ENCODE results near the gene QKI.
"Not testable (repeated sequence)": the region's sequence is repeated elsewhere in the genome, so short reads cannot be mapped to it uniquely, and the experiment has no call there.

Gene QKI

DNA sequence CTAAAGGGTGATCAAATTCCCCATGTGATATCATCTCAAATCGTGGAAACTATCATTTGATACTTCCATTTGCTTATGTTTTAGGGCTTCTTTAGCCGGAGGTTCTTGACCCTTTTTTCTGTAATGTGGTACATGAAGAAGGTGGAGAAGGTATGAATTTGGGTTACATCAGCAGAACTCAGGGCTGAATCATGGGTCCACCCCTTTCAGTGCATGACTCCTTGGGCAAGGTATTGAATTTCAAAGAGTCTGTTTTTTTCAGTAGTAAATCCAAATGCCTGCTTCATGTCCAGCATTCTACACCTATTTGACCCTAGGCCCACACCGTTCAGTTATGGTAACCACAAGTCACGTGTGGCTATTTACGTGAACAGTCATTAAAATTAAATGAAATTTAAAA lies 30.6 kb upstream of the QKI start:
- TF ChIP-seq, protein P1, sequence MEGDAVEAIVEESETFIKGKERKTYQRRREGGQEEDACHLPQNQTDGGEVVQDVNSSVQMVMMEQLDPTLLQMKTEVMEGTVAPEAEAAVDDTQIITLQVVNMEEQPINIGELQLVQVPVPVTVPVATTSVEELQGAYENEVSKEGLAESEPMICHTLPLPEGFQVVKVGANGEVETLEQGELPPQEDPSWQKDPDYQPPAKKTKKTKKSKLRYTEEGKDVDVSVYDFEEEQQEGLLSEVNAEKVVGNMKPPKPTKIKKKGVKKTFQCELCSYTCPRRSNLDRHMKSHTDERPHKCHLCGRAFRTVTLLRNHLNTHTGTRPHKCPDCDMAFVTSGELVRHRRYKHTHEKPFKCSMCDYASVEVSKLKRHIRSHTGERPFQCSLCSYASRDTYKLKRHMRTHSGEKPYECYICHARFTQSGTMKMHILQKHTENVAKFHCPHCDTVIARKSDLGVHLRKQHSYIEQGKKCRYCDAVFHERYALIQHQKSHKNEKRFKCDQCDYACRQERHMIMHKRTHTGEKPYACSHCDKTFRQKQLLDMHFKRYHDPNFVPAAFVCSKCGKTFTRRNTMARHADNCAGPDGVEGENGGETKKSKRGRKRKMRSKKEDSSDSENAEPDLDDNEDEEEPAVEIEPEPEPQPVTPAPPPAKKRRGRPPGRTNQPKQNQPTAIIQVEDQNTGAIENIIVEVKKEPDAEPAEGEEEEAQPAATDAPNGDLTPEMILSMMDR (IDR thresholded peaks at IDR 0.05; ENCODE audit: insufficient read depth, low read length): no peak
- TF ChIP-seq, protein P2, sequence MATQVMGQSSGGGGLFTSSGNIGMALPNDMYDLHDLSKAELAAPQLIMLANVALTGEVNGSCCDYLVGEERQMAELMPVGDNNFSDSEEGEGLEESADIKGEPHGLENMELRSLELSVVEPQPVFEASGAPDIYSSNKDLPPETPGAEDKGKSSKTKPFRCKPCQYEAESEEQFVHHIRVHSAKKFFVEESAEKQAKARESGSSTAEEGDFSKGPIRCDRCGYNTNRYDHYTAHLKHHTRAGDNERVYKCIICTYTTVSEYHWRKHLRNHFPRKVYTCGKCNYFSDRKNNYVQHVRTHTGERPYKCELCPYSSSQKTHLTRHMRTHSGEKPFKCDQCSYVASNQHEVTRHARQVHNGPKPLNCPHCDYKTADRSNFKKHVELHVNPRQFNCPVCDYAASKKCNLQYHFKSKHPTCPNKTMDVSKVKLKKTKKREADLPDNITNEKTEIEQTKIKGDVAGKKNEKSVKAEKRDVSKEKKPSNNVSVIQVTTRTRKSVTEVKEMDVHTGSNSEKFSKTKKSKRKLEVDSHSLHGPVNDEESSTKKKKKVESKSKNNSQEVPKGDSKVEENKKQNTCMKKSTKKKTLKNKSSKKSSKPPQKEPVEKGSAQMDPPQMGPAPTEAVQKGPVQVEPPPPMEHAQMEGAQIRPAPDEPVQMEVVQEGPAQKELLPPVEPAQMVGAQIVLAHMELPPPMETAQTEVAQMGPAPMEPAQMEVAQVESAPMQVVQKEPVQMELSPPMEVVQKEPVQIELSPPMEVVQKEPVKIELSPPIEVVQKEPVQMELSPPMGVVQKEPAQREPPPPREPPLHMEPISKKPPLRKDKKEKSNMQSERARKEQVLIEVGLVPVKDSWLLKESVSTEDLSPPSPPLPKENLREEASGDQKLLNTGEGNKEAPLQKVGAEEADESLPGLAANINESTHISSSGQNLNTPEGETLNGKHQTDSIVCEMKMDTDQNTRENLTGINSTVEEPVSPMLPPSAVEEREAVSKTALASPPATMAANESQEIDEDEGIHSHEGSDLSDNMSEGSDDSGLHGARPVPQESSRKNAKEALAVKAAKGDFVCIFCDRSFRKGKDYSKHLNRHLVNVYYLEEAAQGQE (IDR thresholded peaks at IDR 0.05; ENCODE audit: insufficient replicate concordance, low read depth): no peak
- TF ChIP-seq GABPA (IDR thresholded peaks at IDR 0.05; ENCODE audit: low read depth): no peak
- TF ChIP-seq POLR2AphosphoS5 (IDR thresholded peaks at IDR 0.05; ENCODE audit: low read depth): no peak
- no peak for TF ChIP-seq SPI1 (IDR thresholded peaks at IDR 0.05; ENCODE audit: borderline replicate concordance, low read depth)
- H3K27ac ChIP-seq (replicated peaks): no peak overlapping the region
- DNase-seq (ENCODE audit: low read depth in 1 of 2, low spot score in 1 of 2): no peak
- H3K4me3 ChIP-seq (replicated peaks; ENCODE audit: insufficient read depth, low read length): no peak overlapping the region
- no peaks in the 10 kb centered on the region for H3K27me3 ChIP-seq (ENCODE audit: insufficient read depth, poor library complexity, severe bottlenecking)

DNA sequence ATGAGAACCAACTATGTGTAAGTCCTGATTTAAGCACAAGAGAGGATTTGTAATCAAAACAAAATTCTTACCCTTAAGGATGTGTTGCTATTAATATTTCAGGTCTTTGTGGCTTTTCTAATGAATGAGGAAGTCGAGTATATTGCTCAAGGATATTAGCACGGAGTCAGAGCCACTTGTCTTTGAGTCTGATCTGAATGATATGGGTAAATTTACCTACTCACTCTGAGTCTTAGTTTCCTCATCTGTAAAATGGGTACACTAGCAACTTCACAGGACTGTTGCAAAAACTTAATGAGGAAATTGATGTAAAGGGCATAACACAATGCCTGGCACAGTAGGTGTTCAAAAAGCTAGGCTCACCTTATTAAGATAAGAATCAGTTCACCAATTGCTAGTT lies 30.0 kb upstream of the QKI start:
- Histone ChIP-seq H3K4me3 (replicated peaks; ENCODE audit: insufficient read depth, low read length) (no peak overlapping the region), H3K27ac (replicated peaks) (no peak overlapping the region), H3K27me3 (ENCODE audit: insufficient read depth, poor library complexity, severe bottlenecking) (no peaks in the 10 kb centered on the region)
- TF ChIP-seq, protein P2 (IDR thresholded peaks at IDR 0.05; ENCODE audit: insufficient replicate concordance, low read depth): no peak
- peak; percentile 28; the same call in 1 of the 2 replicates for TF ChIP-seq SPI1 (IDR thresholded peaks at IDR 0.05; ENCODE audit: borderline replicate concordance, low read depth)
- no peak for DNase-seq (ENCODE audit: low read depth in 1 of 2, low spot score in 1 of 2)

DNA sequence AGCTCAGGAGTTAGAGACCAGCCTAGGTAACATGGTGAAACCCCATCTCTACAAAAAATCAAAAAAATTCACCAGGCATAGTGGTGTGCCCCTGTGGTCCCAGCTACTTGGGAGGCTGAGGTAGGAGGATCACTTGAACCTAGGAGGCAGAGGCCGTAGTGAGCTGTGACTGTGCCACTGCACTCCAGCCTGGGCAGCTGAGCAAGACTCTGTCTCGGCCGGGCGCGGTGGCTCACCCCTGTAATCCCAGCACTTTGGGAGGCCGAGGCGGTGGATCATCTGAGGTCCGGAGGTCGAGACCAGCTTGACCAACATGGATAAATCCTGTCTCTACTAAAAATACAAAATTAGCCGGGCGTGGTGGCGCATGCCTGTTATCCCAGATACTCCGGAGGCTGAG lies 29.0 kb upstream of the QKI start:
- H3K27ac ChIP-seq (replicated peaks); H3K27me3 ChIP-seq (ENCODE audit: insufficient read depth, poor library complexity, severe bottlenecking); H3K4me3 ChIP-seq (replicated peaks; ENCODE audit: insufficient read depth, low read length); DNase-seq (ENCODE audit: low read depth in 1 of 2, low spot score in 1 of 2): not testable (repeated sequence)

DNA sequence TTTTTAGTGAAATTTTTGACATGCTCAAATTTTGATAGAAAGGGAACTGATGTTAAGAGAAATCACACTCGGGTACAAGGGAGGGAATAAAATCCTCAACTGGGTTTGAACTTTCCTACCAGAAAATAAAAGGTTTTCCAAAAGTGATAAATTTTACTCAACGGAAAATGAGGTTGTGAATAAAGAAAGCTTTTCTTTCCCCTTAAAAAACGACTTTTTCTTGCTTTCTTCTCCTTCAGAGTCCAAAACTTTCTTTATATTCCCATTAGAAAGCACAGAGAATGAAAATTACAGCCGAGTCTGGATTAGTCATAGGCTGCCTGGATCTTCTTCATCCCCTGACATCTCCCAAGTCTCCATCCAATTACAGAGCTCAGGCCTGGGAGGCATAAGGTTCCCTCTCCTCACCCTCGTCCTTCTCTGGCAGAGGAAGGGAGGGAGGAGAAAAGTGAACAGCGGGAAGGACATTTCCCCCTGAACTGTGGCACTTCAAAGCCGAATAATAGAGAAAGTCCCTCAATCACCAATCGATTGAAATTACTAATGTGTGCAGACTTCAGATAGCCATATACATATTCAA lies 28.1 kb upstream of the QKI start:
- DNase-seq (ENCODE audit: low read depth in 1 of 2, low spot score in 1 of 2): no peak
- no peaks in the 10 kb centered on the region for H3K27me3 ChIP-seq (ENCODE audit: insufficient read depth, poor library complexity, severe bottlenecking)
- H3K4me3 ChIP-seq (replicated peaks; ENCODE audit: insufficient read depth, low read length): no peak overlapping the region
- TF ChIP-seq GABPA (IDR thresholded peaks at IDR 0.05; ENCODE audit: low read depth): no peak
- TF ChIP-seq SPI1 (IDR thresholded peaks at IDR 0.05; ENCODE audit: borderline replicate concordance, low read depth): no peak
- TF ChIP-seq, protein P2 (IDR thresholded peaks at IDR 0.05; ENCODE audit: insufficient replicate concordance, low read depth): no peak
- no peak for TF ChIP-seq POLR2AphosphoS5 (IDR thresholded peaks at IDR 0.05; ENCODE audit: low read depth)
- TF ChIP-seq, protein P1 (IDR thresholded peaks at IDR 0.05; ENCODE audit: insufficient read depth, low read length): no peak
- no peak overlapping the region for H3K27ac ChIP-seq (replicated peaks)

Data from HL-60 (cell line).